NCI-H526 treated with DMSO at 0.1 percent for 48 hours (cell line): ENCODE measurements around the gene EPB41.
"Not testable (repeated sequence)": the region's sequence is repeated elsewhere in the genome, so short reads cannot be mapped to it uniquely, and the experiment has no call there.

Source experiments
- DNase-seq: peaks from one replicate; lab custom pipeline; 2025; lab: John Stamatoyannopoulos, UW

EPB41 gene

GRCh38 chr1:29052941-29053340 lies 138.6 kb downstream of the EPB41 start:
- DNase-seq = no peak

DNA sequence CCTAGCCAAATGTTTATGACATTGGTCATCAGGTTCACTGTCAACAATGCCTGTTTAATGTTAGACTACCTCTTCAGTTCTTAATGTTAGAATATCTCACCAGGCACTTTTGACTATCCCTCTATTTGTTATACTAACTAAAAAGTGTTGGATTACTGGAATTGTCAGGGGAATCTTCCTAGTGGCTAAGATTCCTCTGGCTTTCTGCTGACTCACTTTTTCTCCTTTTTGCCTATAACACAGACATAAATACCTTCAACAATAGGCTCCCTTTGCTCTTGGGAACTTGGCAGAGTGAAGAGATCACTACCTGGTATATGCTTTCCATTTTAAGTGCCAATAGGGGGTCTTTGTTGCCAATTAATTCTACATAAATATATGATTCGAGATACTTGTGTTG lies 140.8 kb downstream of the EPB41 start:
- DNase-seq = no peak

- no peak for DNase-seq
Observed at GRCh38 chr1:29056256-29056655, 141.9 kb downstream of the EPB41 start.

- DNase-seq = no peak
Observed at GRCh38 chr1:29057700-29058099, 143.3 kb downstream of the EPB41 start.

- DNase-seq = no peak
Observed at GRCh38 chr1:29062157-29062942, 148.0 kb downstream of the EPB41 start.

DNA sequence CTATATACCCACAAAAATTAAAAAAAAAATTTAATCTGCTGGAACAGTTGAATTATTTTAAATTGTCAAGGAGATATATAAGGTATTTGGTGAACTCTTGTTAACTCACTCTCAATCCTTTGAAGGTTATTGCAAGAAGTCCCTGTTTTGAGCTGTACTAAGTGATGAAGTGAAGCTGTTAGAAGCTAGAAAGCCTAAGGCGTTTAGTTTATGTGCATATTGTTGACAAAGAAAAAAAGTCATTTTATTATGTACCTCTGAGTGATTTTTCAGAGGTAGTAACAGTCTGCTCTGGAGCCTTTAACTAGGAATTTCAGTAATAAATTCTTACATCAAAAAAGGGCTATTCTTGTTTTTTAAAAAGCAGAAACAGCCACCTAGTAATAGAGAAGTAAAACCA lies 149.7 kb downstream of the EPB41 start:
- no peak for DNase-seq

- DNase-seq = no peak
Observed at GRCh38 chr1:29077155-29077554, 162.8 kb downstream of the EPB41 start.

GRCh38 chr1:29079916-29080629 lies 165.7 kb downstream of the EPB41 start:
- DNase-seq = not testable (repeated sequence)

- DNase-seq = no peak
Observed at GRCh38 chr1:29081201-29081600, 166.8 kb downstream of the EPB41 start.

- no peak for DNase-seq
Observed at GRCh38 chr1:29082519-29082918, 168.2 kb downstream of the EPB41 start.

GRCh38 chr1:29083317-29084195 lies 169.2 kb downstream of the EPB41 start:
- no peak for DNase-seq

DNA sequence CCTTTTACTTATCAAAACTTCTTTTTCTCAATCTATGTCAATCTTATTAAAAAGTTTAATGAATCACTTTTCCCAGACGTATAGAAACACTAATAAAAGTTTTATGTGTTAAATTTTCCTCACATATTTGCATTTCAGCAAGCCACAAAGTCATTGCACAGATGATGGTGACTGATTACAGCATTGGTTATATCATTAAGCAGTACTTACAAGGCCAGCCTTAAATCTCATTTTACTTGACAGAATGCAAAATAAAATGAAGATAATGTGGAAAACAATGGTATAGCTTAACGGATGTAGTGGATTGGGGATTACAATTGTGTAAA lies 169.8 kb downstream of the EPB41 start:
- no peak for DNase-seq

DNA sequence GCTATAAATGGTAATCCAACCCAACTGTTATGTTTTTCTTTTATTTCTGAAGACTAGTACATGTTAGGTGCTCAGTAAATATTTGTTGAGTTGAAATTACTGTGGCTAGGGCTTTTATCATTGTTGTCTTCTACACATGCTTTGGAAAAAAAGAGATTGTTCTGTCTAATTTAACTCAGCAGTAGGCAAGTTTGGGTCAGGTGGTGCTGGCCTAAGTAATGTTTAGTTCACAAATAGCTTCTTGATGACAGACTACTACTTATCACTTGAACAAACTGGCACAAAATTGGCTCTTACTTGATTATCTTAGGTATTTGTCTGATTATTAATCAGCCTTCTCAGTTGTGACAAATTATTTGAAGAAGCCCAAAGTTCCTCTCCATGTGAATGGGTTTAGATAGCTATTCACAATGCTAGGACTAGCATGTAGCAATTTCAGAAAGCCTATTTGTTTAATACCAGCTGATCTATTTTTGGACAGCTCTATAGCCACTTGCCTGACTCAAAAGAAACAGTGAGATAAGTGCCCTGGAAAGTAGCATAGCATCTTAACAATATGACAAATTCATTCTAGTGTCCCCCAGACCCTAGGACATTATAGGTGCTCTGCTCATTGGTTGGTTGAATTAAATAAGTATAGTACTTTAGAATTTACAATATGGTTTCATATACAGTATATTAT lies 176.7 kb downstream of the EPB41 start:
- DNase-seq = no peak

GRCh38 chr1:29092704-29093103 lies 178.3 kb downstream of the EPB41 start:
- DNase-seq = not testable (repeated sequence)

- no peak for DNase-seq
Observed at GRCh38 chr1:29094433-29094832, 180.1 kb downstream of the EPB41 start.

- DNase-seq = no peak
Observed at GRCh38 chr1:29094954-29095353, 180.6 kb downstream of the EPB41 start.

- no peak for DNase-seq
Observed at GRCh38 chr1:29096231-29096886, 182.0 kb downstream of the EPB41 start.

- no peak for DNase-seq
Observed at GRCh38 chr1:29099286-29099685, 184.9 kb downstream of the EPB41 start.

- DNase-seq = no peak
Observed at GRCh38 chr1:29100487-29100886, 186.1 kb downstream of the EPB41 start.

DNA sequence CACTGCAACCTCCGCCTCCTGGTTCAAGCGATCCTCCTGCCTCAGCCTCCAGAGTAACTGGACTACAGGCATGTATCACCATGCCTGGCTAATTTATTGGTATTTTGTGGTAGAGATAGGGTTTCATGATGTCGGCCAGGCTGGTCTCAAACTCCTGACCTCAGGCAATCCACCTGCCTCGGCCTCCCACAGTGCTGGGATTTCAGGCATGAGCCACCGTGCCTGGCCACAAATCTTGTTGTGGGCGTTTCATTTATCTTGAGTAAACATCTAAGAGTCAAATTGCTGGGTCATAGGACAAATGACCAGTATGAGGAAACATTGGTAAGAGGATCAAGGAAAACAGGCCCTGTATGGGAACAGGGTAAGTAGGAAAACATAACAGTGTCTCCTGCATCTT lies 191.5 kb downstream of the EPB41 start:
- no peak for DNase-seq

GRCh38 chr1:29108041-29108440 lies 193.7 kb downstream of the EPB41 start:
- not testable (repeated sequence) for DNase-seq
